Activated T-helper 2 cell treated with anti-CD3 and anti-CD28 coated beads, Interferon-gamma antibody, Interleukin-2, Interleukin-4, amounts not matched to agents 10 μg/mL and 5 μg/mL and 100 μg/mL, durations not matched to agents 14 hours and 24 hours and 36 hours (primary cell): ENCODE results near the gene MAN2B2. TPM values are rescaled to one million over a fixed set of nuclear protein-coding genes. Genes with fewer than 3 reads are reported as not detected.
"Not testable (repeated sequence)": the region's sequence is repeated elsewhere in the genome, so short reads cannot be mapped to it uniquely, and the experiment has no call there.

Source experiments
- DNase-seq: peaks from one replicate; pipeline ENCODE4 v3.0.0; 2021; ENCODE audit warnings: low spot score
- H3K27ac Mint-ChIP-seq: one replicate; pipeline ENCODE4 v1.8.0; 2021; ENCODE audit warnings: mixed read lengths
- H3K27me3 Mint-ChIP-seq: one replicate; pipeline ENCODE4 v1.8.0; 2021; ENCODE audit warnings: low read depth, mixed read lengths
- H3K36me3 Mint-ChIP-seq: one replicate; pipeline ENCODE4 v1.8.0; 2021; ENCODE audit warnings: low read depth, mixed read lengths
- H3K4me1 Mint-ChIP-seq: one replicate; pipeline ENCODE4 v1.8.0; 2021; ENCODE audit warnings: low read depth, mixed read lengths
- H3K4me3 Mint-ChIP-seq: one replicate; pipeline ENCODE4 v1.8.0; 2021; ENCODE audit warnings: low read depth, mild to moderate bottlenecking, moderate library complexity, mixed read lengths
- H3K9me3 Mint-ChIP-seq: one replicate; pipeline ENCODE4 v1.8.0; 2021; ENCODE audit warnings: mixed read lengths
- intact Hi-C: fragments of 100-400 bp; cut with micrococcal nuclease; formaldehyde crosslinking; loops from one replicate; pipeline ENCODE4 v1.15.1; 2023
- total RNA-seq: library from RNA; stranded (reverse); gene quantifications from 2 replicates; pipeline ENCODE4 v1.2.3, GENCODE V29; 2022

The MAN2B2 gene
- total RNA-seq, 1 donor from 2014 or later = 14.9 TPM

DNA sequence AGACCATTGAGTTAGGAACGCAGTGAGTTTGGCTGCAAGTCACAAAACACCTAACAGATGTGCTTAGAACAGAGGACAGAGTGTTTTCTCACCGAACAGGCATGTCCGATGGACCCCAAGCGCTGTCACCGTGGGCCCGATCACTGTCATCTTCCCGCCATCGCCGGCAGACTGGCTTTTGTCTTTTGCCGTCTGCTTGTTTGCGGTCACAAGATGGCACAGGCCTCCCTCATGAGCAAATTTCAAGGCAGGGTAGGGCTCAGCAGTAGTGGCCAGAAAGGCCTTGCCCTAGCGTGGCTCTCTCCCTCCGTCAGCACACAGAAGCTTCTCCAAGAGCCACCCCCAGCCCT is 44.1 kb downstream of the MAN2B2 start:
- no peak for DNase-seq
- H3K36me3 Mint-ChIP-seq = peaks cover 35% of the 10 kb centered on the region
- intact Hi-C loops = no loop called here
- no peaks in the 10 kb centered on the region for H3K9me3 Mint-ChIP-seq
- no peak overlapping the region for H3K4me3 Mint-ChIP-seq
- H3K27me3 Mint-ChIP-seq = no peaks in the 10 kb centered on the region
- H3K4me1 Mint-ChIP-seq = no peaks in the 10 kb centered on the region
- no peak overlapping the region for H3K27ac Mint-ChIP-seq

DNA sequence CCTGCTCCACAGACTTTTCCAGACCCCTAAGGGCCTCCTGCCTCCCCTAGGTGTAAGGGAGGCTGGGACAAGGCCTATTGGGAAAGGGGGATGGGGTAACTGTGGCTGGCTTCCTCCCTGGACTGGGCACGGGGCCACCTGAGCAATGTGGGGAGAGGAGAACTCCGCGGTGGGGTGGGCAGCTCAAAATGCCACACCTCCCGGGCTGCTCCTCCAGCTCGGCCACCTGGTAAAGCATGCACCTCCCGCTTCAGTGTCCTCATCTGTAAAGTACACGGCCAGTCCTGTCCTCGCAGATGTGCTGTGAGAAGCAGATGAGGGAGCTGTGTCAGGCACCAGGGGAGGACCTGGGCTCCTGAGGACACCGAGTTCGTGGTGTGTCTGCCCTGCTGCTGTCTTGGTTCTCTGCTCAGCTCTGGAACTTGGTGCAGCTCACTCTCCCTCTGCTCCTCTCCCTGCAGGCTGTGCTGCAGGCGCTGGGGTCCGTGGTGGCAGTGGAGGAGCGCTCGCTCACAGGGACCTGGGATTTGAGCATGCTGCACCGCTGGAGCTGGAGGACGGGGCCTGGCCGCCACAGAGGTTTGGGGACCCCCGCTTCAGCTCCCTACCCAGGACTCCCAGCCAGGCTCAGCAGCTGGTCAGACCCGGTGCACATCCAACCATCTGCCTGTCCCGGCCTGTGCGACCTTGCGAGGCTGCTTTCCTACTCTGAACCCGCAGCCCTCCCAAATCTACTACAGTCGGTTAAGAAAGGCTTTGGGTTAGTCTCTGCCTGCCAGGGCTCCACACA is 44.7 kb downstream of the MAN2B2 start:
- H3K27ac Mint-ChIP-seq = no peak overlapping the region
- intact Hi-C loops = no loop called here
- no peaks in the 10 kb centered on the region for H3K27me3 Mint-ChIP-seq
- no peak for DNase-seq
- H3K36me3 Mint-ChIP-seq = peaks cover 33% of the 10 kb centered on the region
- H3K4me3 Mint-ChIP-seq = no peak overlapping the region
- no peaks in the 10 kb centered on the region for H3K9me3 Mint-ChIP-seq
- no peaks in the 10 kb centered on the region for H3K4me1 Mint-ChIP-seq

DNA sequence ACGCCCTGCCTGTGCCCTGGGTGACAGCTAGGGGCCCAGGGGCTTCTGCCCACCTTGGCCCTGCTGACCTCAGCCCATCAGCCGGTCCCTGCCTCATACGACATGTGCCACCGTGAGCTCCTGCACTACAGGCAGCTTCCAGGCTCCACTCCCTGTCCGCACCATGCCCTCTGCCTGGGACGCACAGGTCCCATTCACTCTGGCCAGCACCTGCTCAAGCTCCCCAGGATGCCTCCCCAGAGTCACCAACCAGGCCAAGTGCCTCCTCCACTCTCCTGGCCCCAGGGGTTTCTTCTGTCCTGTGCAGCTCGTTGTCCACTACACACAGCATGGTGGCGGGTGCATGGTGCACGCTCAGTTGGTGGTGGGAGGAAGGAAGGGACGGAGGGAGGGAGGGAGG is 45.3 kb downstream of the MAN2B2 start:
- intact Hi-C loops = no loop called here
- peaks cover 29% of the 10 kb centered on the region for H3K36me3 Mint-ChIP-seq

DNA sequence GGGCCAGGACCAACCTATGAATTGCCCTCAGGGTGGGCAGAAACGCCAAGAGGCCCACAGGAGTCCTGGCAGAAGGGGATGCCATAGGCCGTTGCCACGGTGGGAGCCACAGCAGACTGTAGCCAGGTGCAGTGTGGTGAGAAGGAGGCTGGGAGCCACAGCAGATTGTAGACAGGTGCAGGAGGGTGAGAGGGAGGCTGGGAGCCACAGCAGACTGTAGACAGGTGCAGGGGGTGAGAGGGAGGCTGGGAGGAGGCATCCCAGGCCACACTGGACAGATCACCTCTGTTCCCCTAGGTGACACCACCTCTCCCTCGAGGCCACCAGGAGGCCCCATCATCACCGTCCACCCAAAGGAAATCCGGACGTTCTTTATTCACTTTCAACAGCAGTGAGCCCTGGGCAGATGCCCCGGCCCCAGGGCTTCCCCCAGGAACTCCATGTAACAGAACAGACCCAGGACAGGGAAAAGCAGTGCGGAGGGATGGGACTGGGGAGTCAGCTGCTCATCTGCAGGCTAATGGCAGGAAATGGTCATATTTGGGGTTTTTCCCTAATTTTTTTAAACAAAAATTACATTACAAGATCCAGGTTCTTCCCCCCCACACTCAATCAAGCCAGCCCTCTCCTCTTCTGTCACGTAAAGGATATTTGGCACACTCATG is 46.0 kb downstream of the MAN2B2 start:
- H3K4me3 Mint-ChIP-seq = no peak overlapping the region
- intact Hi-C loops = no loop called here
- no peak overlapping the region for H3K27ac Mint-ChIP-seq
- H3K9me3 Mint-ChIP-seq = no peaks in the 10 kb centered on the region
- H3K4me1 Mint-ChIP-seq = no peaks in the 10 kb centered on the region
- no peaks in the 10 kb centered on the region for H3K27me3 Mint-ChIP-seq
- peaks cover 26% of the 10 kb centered on the region for H3K36me3 Mint-ChIP-seq
- DNase-seq = no peak

More for the DNA sequence above, 45.3 kb downstream of the MAN2B2 start:
- H3K9me3 Mint-ChIP-seq = no peaks in the 10 kb centered on the region
- no peak overlapping the region for H3K27ac Mint-ChIP-seq
- H3K4me1 Mint-ChIP-seq = no peaks in the 10 kb centered on the region
- H3K27me3 Mint-ChIP-seq = no peaks in the 10 kb centered on the region
- DNase-seq = no peak
- no peak overlapping the region for H3K4me3 Mint-ChIP-seq

DNA sequence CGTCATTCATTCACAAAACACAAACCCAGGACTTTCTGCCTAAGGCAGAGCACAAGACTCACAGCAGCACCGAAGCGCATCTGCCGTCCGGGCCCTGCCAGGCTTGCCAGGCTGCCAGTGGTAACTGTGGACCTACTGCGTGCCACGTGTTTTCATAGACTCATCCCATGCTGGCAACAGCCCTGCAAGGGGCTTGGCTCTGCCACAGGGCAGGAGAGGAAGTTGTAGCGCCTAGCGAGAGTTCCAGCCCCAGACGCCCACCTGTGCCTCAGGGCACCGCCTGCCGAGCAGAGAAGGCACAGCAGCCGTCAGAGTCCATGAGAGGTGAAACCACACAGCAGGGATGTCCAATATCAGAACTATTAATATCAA is 46.6 kb downstream of the MAN2B2 start:
- no peak overlapping the region for H3K27ac Mint-ChIP-seq
- DNase-seq = no peak
- H3K27me3 Mint-ChIP-seq = no peaks in the 10 kb centered on the region
- H3K36me3 Mint-ChIP-seq = peaks cover 20% of the 10 kb centered on the region
- no peaks in the 10 kb centered on the region for H3K4me1 Mint-ChIP-seq
- H3K4me3 Mint-ChIP-seq = no peak overlapping the region
- H3K9me3 Mint-ChIP-seq = no peaks in the 10 kb centered on the region
- intact Hi-C loops = no loop called here

DNA sequence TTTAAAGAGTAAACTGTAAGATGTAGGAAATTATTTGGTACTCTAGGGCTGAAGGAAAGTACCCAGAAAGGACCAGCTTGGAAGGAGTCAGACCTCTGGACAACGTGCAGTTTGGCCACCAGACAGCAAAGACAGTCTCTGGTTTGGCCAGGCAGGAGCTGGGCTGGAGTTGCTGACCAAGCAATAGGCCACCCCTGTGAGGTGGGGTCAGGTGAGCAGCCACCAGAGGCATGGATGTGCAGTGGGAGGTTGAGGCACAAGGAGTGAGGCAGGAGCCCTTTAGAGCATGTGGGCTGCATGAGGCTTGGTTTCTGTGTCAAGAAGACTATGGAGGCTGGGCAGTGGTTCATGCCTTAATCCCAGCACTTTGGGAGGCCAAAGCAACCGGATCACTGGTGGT is 47.8 kb downstream of the MAN2B2 start:
- peaks cover 10% of the 10 kb centered on the region for H3K36me3 Mint-ChIP-seq
- DNase-seq = no peak
- no peaks in the 10 kb centered on the region for H3K9me3 Mint-ChIP-seq
- no peak overlapping the region for H3K4me3 Mint-ChIP-seq
- intact Hi-C loops = no loop called here
- H3K27me3 Mint-ChIP-seq = no peaks in the 10 kb centered on the region
- H3K4me1 Mint-ChIP-seq = no peaks in the 10 kb centered on the region
- no peak overlapping the region for H3K27ac Mint-ChIP-seq

DNA sequence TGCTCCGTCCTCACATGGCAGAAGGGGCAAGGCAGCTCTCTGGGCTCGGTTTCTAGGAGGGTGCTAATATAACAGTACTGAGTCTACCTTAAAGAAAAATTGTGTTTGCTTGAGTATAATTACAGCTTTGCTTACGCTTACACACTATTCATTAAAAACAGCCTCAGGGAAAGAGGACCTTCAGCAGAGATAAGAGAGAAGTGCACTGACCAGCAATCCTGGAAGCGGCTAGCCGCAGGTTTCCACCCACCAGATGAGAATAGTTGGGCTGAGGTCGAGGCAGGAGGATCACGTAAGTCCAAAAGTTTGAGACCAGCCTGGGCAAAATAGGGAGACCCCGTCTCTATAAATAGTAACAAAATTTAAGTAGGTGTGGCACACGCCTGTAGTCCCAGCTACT is 50.3 kb downstream of the MAN2B2 start:
- H3K27ac Mint-ChIP-seq = no peak overlapping the region
- H3K4me1 Mint-ChIP-seq = no peaks in the 10 kb centered on the region
- peaks cover 3% of the 10 kb centered on the region for H3K36me3 Mint-ChIP-seq
- H3K4me3 Mint-ChIP-seq = no peak overlapping the region
- H3K27me3 Mint-ChIP-seq = no peaks in the 10 kb centered on the region
- intact Hi-C loops = no loop called here
- H3K9me3 Mint-ChIP-seq = no peaks in the 10 kb centered on the region
- no peak for DNase-seq

DNA sequence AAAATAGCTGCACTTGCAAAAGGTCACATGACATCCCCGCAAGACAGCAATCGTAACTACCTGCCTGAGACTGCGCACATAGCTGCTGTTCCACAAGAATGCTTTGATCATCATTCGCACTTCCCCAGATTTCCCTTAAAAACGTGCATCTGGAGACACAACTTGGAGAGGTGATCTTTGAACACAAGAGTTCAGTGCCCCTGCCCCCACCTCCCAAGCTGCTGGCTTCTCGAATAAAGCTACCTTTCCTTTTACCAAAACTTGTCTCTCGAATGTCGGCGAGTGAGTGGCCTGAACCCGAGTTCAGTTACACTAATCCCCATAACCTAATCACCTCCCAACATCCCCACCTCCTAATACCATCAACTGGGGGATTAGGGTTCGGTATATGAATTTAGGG is 51.1 kb downstream of the MAN2B2 start:
- Mint-ChIP-seq H3K9me3 (no peaks in the 10 kb centered on the region), H3K36me3 (peaks cover 3% of the 10 kb centered on the region), H3K4me3 (no peak overlapping the region), H3K27me3 (no peaks in the 10 kb centered on the region), H3K27ac (no peak overlapping the region), H3K4me1 (no peaks in the 10 kb centered on the region)
- intact Hi-C loops = no loop called here
- no peak for DNase-seq

DNA sequence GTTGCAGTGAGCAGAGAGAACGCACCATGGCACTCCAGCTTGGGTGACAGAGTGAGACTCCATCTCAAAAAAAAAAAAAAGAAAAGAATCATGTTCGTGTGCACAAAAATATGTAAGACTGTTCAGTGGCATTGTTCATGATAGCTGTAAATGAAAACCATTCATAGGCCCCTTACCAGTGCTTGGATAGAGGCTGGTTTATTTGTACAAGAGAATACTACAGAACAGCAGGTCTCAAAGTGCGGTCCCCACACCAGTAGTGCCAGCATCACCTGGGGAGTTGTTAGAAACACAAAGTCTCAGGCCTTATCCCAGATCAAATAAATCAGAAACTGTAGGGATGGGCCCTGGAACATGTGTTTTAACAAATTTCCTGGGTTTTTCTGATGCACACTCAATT is 52.8 kb downstream of the MAN2B2 start:
- no peaks in the 10 kb centered on the region for H3K36me3 Mint-ChIP-seq
- H3K4me1 Mint-ChIP-seq = no peaks in the 10 kb centered on the region
- no peaks in the 10 kb centered on the region for H3K9me3 Mint-ChIP-seq
- no peaks in the 10 kb centered on the region for H3K27me3 Mint-ChIP-seq
- intact Hi-C loops = no loop called here
- DNase-seq = no peak
- no peak overlapping the region for H3K4me3 Mint-ChIP-seq
- H3K27ac Mint-ChIP-seq = no peak overlapping the region

DNA sequence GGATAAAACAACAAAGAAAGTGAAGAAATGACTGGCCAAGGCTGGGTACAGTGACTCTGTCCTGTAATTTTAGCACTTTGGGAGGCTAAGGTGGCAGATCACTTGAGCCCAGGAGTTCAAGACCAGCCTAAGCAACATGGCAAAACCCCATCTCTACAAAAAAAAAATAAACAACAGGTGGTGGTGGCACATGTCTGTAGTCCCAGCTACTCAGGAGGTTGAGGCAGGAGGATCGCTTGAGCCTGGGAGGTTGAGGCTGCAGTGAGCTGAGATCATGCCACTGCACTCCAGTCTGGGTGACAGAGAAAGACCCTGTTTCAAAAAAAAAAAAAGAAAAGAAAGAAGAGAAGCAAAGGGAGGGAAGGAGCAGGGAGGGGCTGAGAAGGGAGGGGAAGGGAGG is 53.5 kb downstream of the MAN2B2 start:
- DNase-seq, H3K27me3 Mint-ChIP-seq, H3K36me3 Mint-ChIP-seq, H3K27ac Mint-ChIP-seq, H3K4me3 Mint-ChIP-seq, intact Hi-C loops, H3K9me3 Mint-ChIP-seq, H3K4me1 Mint-ChIP-seq: not testable (repeated sequence)

DNA sequence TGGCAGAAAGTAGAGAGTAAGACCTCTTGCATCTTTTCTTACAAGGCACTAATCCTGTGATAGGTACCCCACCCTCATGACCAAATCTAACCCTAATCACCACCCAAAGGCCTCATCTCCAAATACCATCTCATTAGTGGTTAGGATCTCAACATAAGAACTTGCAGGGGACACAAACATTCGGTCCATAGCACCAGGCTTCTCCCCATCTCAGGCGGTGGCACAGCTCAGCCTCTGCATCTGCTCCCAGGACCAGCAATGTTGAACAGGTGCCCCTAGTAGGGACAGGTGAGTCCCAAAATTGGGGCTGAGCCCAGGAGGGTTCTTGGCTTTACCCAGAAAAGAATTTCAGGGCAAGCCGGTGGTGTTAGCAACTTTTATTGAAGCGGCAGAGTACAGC is 57.1 kb downstream of the MAN2B2 start:
- H3K9me3 Mint-ChIP-seq = no peaks in the 10 kb centered on the region
- no peaks in the 10 kb centered on the region for H3K36me3 Mint-ChIP-seq
- H3K4me1 Mint-ChIP-seq = peaks cover 4% of the 10 kb centered on the region
- intact Hi-C loops = no loop called here
- H3K4me3 Mint-ChIP-seq = no peak overlapping the region
- H3K27ac Mint-ChIP-seq = no peak overlapping the region
- DNase-seq = no peak
- H3K27me3 Mint-ChIP-seq = no peaks in the 10 kb centered on the region

DNA sequence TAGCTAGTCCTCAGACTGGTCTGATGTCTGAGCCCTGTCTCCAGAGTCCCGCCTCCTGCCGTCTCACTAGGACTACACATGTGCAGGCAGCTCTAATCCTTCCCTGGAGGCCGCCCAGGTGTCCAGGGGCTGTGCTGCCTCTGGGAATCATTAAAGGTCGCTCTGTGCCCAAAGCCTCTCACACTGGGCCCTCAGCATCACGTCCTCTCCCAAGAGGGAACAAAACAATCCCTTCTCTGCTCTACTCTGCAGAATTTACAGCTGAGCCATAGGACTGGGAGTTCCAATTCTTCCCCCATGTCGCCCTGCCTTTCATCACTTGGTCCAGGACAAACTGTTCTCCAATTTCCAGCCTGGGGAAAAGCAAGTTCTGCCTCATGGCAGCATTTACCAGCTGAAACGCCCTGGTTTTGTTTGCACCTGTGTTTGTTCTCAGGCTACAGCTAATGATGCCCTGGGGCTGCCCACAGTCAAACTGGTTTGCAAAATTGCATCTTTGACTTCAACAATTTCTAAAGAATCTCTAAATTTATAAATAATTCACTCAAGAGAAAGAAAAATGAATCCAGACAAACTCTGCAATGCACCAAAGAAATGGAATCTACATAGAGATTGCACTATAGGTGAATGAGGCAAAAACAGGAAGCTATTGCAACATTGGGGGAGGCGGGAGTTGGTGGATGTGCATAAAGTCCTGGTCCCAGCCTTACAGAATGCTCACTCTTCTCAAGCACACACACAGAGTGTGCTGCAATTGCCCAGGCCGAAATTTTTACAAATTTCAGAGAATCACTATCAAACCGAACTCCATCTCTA is 58.3 kb downstream of the MAN2B2 start:
- no peaks in the 10 kb centered on the region for H3K27me3 Mint-ChIP-seq
- peaks cover 4% of the 10 kb centered on the region for H3K4me1 Mint-ChIP-seq
- no peak overlapping the region for H3K27ac Mint-ChIP-seq
- H3K4me3 Mint-ChIP-seq = no peak overlapping the region
- intact Hi-C loops = no loop called here
- no peaks in the 10 kb centered on the region for H3K36me3 Mint-ChIP-seq
- no peak for DNase-seq
- no peaks in the 10 kb centered on the region for H3K9me3 Mint-ChIP-seq

DNA sequence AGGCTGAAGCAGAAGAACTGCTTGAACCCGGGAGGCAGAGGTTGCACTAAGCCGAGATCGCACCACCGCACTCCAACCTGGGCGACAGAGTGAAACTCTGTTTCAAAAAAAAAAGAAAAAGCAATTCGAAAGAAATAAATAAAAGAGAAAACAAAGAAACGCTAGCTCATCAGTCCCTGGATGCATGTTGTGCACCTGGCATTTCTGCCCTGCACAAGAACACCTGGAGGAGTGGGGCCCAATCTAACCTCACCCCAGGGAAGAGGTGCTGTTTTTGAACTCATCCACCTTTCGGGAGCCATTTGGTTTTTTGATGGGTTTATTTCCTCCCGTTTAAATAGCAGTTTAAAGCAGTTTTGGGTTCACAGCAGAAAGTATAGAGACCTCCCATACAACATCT is 59.8 kb downstream of the MAN2B2 start:
- no peak for DNase-seq
- Mint-ChIP-seq H3K4me1 (peaks cover 4% of the 10 kb centered on the region), H3K36me3 (no peaks in the 10 kb centered on the region), H3K27ac (no peak overlapping the region), H3K4me3 (no peak overlapping the region), H3K27me3 (no peaks in the 10 kb centered on the region), H3K9me3 (no peaks in the 10 kb centered on the region)
- intact Hi-C loops = no loop called here
